ENCODE data around the gene PIP4K2A. TPM values are rescaled to one million over a fixed set of nuclear protein-coding genes. Genes with fewer than 3 reads are reported as not detected.
"Not testable (repeated sequence)": the region's sequence is repeated elsewhere in the genome, so short reads cannot be mapped to it uniquely, and the experiment has no call there.

PIP4K2A gene
- total and polyA plus RNA-seq, 9 donors, result 4.3 to 85.6 (median 18.4) TPM

GRCh38 chr10:22723343-22723779 lies 9.0 kb upstream of the PIP4K2A start:
- Histone ChIP-seq H3K36me3 (no peaks in the 10 kb centered on the region), H3K4me3 (no peak overlapping the region), H3K27me3 (no peaks in the 10 kb centered on the region), H3K9me3 (no peaks in the 10 kb centered on the region), H3K4me1 (ENCODE audit: insufficient read depth) (no peaks in the 10 kb centered on the region), H3K27ac (no peak overlapping the region)
- no peak for DNase-seq
- 79 to 86% (median 84%) methylated on average over 5 of the region's 5 CpGs for WGBS, 3 donors
- no peak for TF ChIP-seq EP300 (IDR thresholded peaks at IDR 0.05)
- TF ChIP-seq POLR2A (IDR thresholded peaks at IDR 0.05), result no peak
- TF ChIP-seq CTCF (IDR thresholded peaks at IDR 0.05), result no peak
- intact Hi-C loops (cut with DNase I), result no loop called here

- Histone ChIP-seq H3K36me3 (no peaks in the 10 kb centered on the region), H3K9me3 (no peaks in the 10 kb centered on the region), H3K27me3 (no peaks in the 10 kb centered on the region), H3K27ac (no peak overlapping the region), H3K4me3 (no peak overlapping the region), H3K4me1 (ENCODE audit: insufficient read depth) (no peaks in the 10 kb centered on the region)
- intact Hi-C loops (cut with DNase I), result no loop called here
- TF ChIP-seq POLR2A (IDR thresholded peaks at IDR 0.05) (no peak), EP300 (IDR thresholded peaks at IDR 0.05) (no peak), CTCF (IDR thresholded peaks at IDR 0.05) (no peak)
- WGBS, 3 donors, result 67 to 78% (median 70%) methylated on average over 4 of the region's 4 CpGs
- DNase-seq, result no peak
These were observed 8.3 kb upstream of the PIP4K2A start for GRCh38 chr10:22722626-22723169.

- Histone ChIP-seq H3K4me1 (ENCODE audit: insufficient read depth) (no peaks in the 10 kb centered on the region), H3K27me3 (no peaks in the 10 kb centered on the region), H3K9me3 (no peaks in the 10 kb centered on the region), H3K36me3 (no peaks in the 10 kb centered on the region), H3K27ac (no peak overlapping the region), H3K4me3 (no peak overlapping the region)
- no peak for TF ChIP-seq CTCF (IDR thresholded peaks at IDR 0.05)
- TF ChIP-seq POLR2A (IDR thresholded peaks at IDR 0.05), result no peak
- TF ChIP-seq EP300 (IDR thresholded peaks at IDR 0.05), result no peak
- 80 to 86% (median 84%) methylated on average over 3 of the region's 3 CpGs for WGBS, 3 donors
- no peak for DNase-seq
- intact Hi-C loops (cut with DNase I), result no loop called here
These were observed 6.3 kb upstream of the PIP4K2A start for GRCh38 chr10:22720667-22721066.

GRCh38 chr10:22719406-22720042 lies 5.1 kb upstream of the PIP4K2A start:
- TF ChIP-seq EP300 (IDR thresholded peaks at IDR 0.05), result no peak
- TF ChIP-seq CTCF (IDR thresholded peaks at IDR 0.05), result no peak
- no peak for TF ChIP-seq POLR2A (IDR thresholded peaks at IDR 0.05)
- no peak overlapping the region for H3K4me3 ChIP-seq
- intact Hi-C loops (cut with DNase I), result loop anchor here in 1 of 4 donors (10.0 kb wide), 1 partner anchor 125 kb away; no protein-coding TSS in a partner anchor
- H3K9me3 ChIP-seq, result no peaks in the 10 kb centered on the region
- DNase-seq, result no peak
- 74 to 79% (median 78%) methylated on average over 3 of the region's 3 CpGs for WGBS, 3 donors
- H3K4me1 ChIP-seq (ENCODE audit: insufficient read depth), result no peaks in the 10 kb centered on the region
- no peaks in the 10 kb centered on the region for H3K36me3 ChIP-seq
- H3K27me3 ChIP-seq, result no peaks in the 10 kb centered on the region
- no peak overlapping the region for H3K27ac ChIP-seq

- not testable (repeated sequence) for H3K27me3 ChIP-seq; H3K4me1 ChIP-seq (ENCODE audit: insufficient read depth); DNase-seq; H3K36me3 ChIP-seq; H3K27ac ChIP-seq; H3K4me3 ChIP-seq; H3K9me3 ChIP-seq
- intact Hi-C loops (cut with DNase I), result loop anchor here in 1 of 4 donors (10.0 kb wide), 1 partner anchor 124 kb away; no protein-coding TSS in a partner anchor
- 67 to 78% (median 77%) methylated on average over 3 of the region's 3 CpGs for WGBS, 3 donors
These were observed 4.3 kb upstream of the PIP4K2A start for GRCh38 chr10:22718659-22719058.
